HFF-Myc (cell line): ENCODE measurements around the gene TBC1D22A.

Experiments
- DNase-seq: peaks from one replicate; pipeline ENCODE4 v3.0.0-alpha.2; 2011; ENCODE audit warnings: low read depth; ENCODE audit errors: extremely low read depth
- H3K4me3 ChIP-seq: replicated peaks from 2 replicates; pipeline ENCODE4 v1.5.1; 2011; ENCODE audit warnings: low read depth, mild to moderate bottlenecking, control low read depth, low read length
- TF ChIP-seq, protein P1 (sequence below): IDR thresholded peaks from 2 replicates; pipeline ENCODE4 v1.5.1; 2012; ENCODE audit warnings: mild to moderate bottlenecking, low read depth, low read length, control low read depth; ENCODE audit errors: missing control alignments

TBC1D22A gene

DNA sequence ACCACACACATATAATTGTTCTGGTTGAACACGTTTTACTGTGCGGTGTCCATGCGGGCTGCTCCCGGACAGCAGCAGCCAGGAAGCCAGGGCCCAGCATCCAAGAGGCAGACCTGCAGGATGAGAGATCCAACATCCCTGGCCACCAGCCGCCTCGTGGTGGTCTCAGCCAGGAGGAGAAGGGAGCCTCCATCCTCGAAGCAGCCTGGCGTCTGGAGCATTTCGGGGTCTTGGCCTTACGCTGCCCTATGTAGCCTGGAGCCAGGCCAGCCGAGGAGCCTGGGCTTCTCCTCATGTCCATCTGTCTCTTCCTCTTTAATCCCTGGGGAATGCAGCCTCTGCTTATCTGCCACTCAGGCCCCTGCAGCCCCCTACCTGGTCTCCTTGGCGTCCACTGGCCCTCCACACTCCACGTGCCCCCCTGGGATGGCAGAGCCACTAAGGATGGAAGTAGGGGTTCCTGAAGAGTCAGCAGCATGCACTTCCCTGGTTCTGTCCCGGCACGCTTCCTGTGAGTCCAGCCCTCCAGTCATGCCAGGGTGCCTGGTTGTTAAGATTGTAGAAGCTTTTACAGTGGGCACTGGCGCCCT is 253.2 kb downstream of the TBC1D22A start:
- H3K4me3 ChIP-seq, result no peak overlapping the region
- no peak for DNase-seq
- TF ChIP-seq, protein P1, sequence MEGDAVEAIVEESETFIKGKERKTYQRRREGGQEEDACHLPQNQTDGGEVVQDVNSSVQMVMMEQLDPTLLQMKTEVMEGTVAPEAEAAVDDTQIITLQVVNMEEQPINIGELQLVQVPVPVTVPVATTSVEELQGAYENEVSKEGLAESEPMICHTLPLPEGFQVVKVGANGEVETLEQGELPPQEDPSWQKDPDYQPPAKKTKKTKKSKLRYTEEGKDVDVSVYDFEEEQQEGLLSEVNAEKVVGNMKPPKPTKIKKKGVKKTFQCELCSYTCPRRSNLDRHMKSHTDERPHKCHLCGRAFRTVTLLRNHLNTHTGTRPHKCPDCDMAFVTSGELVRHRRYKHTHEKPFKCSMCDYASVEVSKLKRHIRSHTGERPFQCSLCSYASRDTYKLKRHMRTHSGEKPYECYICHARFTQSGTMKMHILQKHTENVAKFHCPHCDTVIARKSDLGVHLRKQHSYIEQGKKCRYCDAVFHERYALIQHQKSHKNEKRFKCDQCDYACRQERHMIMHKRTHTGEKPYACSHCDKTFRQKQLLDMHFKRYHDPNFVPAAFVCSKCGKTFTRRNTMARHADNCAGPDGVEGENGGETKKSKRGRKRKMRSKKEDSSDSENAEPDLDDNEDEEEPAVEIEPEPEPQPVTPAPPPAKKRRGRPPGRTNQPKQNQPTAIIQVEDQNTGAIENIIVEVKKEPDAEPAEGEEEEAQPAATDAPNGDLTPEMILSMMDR, result no peak

GRCh38 chr22:47016631-47017030 is 254.2 kb downstream of the TBC1D22A start:
- no peak for DNase-seq
- no peak overlapping the region for H3K4me3 ChIP-seq

DNA sequence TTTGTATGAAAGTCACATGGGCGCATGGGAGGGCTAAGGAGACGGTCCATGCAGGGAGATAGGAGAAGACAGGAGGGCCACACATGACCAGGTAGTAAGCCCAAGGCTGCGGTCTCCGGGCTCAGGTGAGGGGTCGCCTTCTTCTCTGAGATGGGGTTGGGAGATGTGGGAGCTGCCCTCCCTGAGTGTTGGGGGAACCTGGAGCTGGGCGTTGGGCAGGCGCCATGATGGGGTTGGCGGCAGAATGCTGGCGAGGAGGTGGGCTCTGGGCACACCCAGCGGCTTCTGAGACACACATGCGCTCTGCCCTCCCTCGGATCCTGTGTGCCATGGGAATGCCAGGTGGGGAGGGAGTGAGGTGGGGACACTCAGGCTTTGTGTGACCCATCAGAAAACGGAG is 254.8 kb downstream of the TBC1D22A start:
- no peak overlapping the region for H3K4me3 ChIP-seq
- no peak for DNase-seq
- TF ChIP-seq, protein P1, result no peak

More at GRCh38 chr22:47016631-47017030, 254.2 kb downstream of the TBC1D22A start:
- TF ChIP-seq, protein P1, result no peak

- no peak for DNase-seq
- TF ChIP-seq, protein P1, result no peak
- H3K4me3 ChIP-seq, result no peak overlapping the region
Measured at GRCh38 chr22:47018010-47018910, 255.8 kb downstream of the TBC1D22A start.

DNA sequence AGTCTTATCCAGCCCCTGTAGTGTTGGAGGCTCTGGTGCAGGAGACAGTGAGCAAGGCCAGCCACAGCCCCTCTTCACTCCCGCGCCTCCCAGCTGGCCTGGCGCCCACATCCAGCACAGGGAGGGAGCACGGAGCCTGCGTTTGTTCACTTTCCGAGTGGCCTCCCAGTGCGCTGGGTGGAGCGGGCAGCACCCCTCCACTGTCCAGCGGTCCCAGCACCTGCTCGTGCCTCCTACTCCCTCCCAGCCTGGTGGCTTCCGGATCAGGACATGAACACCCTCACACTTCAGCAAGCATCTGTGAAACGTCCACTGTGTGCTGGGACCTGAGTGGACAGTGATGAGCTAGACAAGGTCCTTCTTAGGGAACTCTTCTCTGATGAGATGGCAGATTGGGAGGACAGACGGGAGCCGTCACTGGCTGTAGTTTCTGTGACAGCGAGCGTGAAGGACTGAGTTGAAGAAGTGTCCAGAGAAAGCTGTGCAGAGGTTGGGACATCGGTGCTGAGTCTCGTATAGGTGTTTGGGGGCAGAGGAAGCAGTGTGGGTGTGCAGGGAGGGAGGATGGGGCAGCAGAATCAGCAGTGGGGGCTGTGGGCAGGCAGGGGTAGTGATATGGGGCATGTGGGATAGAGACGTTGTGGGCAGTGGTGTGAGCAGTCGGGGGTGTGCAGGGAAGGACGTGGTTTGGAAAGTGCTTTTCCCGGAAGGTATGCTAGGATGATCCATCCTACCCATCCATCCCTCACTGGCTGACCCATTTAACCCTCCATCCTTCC is 256.8 kb downstream of the TBC1D22A start:
- TF ChIP-seq, protein P1, result no peak
- no peak for DNase-seq

DNA sequence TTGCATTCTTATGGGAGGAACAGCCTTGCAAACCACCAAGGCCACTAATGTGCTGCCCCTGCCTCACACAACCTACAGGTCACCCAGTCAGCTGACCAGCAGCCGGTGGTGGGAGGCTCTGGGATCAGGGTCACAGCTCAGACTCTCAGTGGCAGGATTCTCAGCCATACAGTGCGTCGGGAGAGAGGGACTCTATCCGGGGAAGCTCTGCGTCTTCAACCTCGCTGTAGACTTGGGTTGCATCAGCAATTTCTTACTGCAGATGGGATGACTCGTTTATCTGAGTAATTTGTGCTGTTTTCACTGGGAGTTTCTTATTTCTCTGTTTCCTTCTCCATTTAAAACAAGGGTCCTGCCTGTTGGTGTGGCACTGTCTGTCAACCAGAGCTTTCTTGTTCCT is 257.7 kb downstream of the TBC1D22A start:
- no peak for DNase-seq
- H3K4me3 ChIP-seq, result no peak overlapping the region
- TF ChIP-seq, protein P1, result no peak

More for the DNA sequence above, 256.8 kb downstream of the TBC1D22A start:
- H3K4me3 ChIP-seq, result no peak overlapping the region
